H9 (cell line): Measurements from ENCODE around the gene CCL25. TPM values are rescaled to one million over a fixed set of nuclear protein-coding genes. Genes with fewer than 3 reads are reported as not detected.

Source experiments
- DNase-seq: peaks from one replicate; pipeline ENCODE4 v3.0.0-alpha.2; 2017
- H2AFZ ChIP-seq: one replicate; pipeline ENCODE4 v1.6.1; 2013; ENCODE audit warnings: mild to moderate bottlenecking, low read length, control low read depth, moderate library complexity
- H2AK5ac ChIP-seq: 2 replicates; pipeline ENCODE4 v1.6.1; 2013; ENCODE audit warnings: low read length, control low read depth, mixed read lengths; ENCODE audit not compliant: insufficient read length
- H2BK120ac ChIP-seq: one replicate; pipeline ENCODE4 v1.6.1; 2013; ENCODE audit warnings: low read depth, mild to moderate bottlenecking, low read length, control low read depth, inconsistent platforms; ENCODE audit not compliant: poor library complexity, severe bottlenecking
- H2BK12ac ChIP-seq: 2 replicates; pipeline ENCODE4 v1.6.1; 2013; ENCODE audit warnings: low read length, control low read depth, mixed read lengths, low read depth; ENCODE audit not compliant: insufficient read length
- H2BK15ac ChIP-seq: 2 replicates; pipeline ENCODE4 v1.6.1; 2013; ENCODE audit warnings: low read depth, low read length, control low read depth
- H2BK20ac ChIP-seq: one replicate; pipeline ENCODE4 v1.6.1; 2013; ENCODE audit warnings: low read depth, mild to moderate bottlenecking, low read length, control low read depth, inconsistent platforms; ENCODE audit not compliant: poor library complexity, severe bottlenecking
- H2BK5ac ChIP-seq: 2 replicates; pipeline ENCODE4 v1.6.1; 2013; ENCODE audit warnings: low read length, control low read depth, mixed read lengths; ENCODE audit not compliant: insufficient read length
- H3K14ac ChIP-seq: 2 replicates; pipeline ENCODE4 v1.6.1; 2013; ENCODE audit warnings: low read length, control low read depth; ENCODE audit not compliant: insufficient read depth
- H3K18ac ChIP-seq: 2 replicates; pipeline ENCODE4 v1.6.1; 2013; ENCODE audit warnings: low read depth, mild to moderate bottlenecking, mixed read lengths, low read length, control low read depth; ENCODE audit not compliant: insufficient read length
- H3K23ac ChIP-seq: 2 replicates; pipeline ENCODE4 v1.6.1; 2013; ENCODE audit warnings: low read length, control low read depth, mixed read lengths, low read depth; ENCODE audit not compliant: insufficient read length
- H3K23me2 ChIP-seq: 2 replicates; pipeline ENCODE4 v1.6.1; 2013; ENCODE audit warnings: low read depth, mild to moderate bottlenecking, mixed read lengths, low read length, control low read depth; ENCODE audit not compliant: insufficient read length, poor library complexity, severe bottlenecking
- H3K27ac ChIP-seq: 2 replicates; pipeline ENCODE4 v1.5.1; 2013; ENCODE audit warnings: low read length, control low read depth, mixed read lengths, low read depth; ENCODE audit not compliant: insufficient read length
- H3K27me3 ChIP-seq: 2 replicates; pipeline ENCODE4 v1.6.1; 2013; ENCODE audit warnings: low read length, control low read depth, inconsistent platforms; ENCODE audit not compliant: insufficient read depth
- H3K4ac ChIP-seq: 2 replicates; pipeline ENCODE4 v1.6.1; 2013; ENCODE audit warnings: low read depth, mild to moderate bottlenecking, control low read depth, inconsistent platforms, low read length, moderate library complexity
- H3K4me1 ChIP-seq: 2 replicates; pipeline ENCODE4 v1.6.1; 2013; ENCODE audit warnings: low read length, control low read depth, inconsistent platforms; ENCODE audit not compliant: insufficient read depth
- H3K4me2 ChIP-seq: 2 replicates; pipeline ENCODE4 v1.6.1; 2013; ENCODE audit warnings: low read length, control low read depth, mixed read lengths; ENCODE audit not compliant: insufficient read length, insufficient read depth
- H3K56ac ChIP-seq: 2 replicates; pipeline ENCODE4 v1.6.1; 2013; ENCODE audit warnings: low read depth, mild to moderate bottlenecking, mixed read lengths, low read length, control low read depth; ENCODE audit not compliant: insufficient read length
- H3K79me1 ChIP-seq: 2 replicates; pipeline ENCODE4 v1.6.1; 2013; ENCODE audit warnings: low read depth, mild to moderate bottlenecking, moderate library complexity, low read length, control low read depth, inconsistent platforms; ENCODE audit not compliant: insufficient read depth, poor library complexity, severe bottlenecking
- H3K79me2 ChIP-seq: 2 replicates; pipeline ENCODE4 v1.6.1; 2013; ENCODE audit warnings: low read length, control low read depth, inconsistent platforms; ENCODE audit not compliant: insufficient read depth
- H3K9ac ChIP-seq: 2 replicates; pipeline ENCODE4 v1.6.1; 2013; ENCODE audit warnings: low read length, control low read depth, mixed read lengths; ENCODE audit not compliant: insufficient read length; ENCODE audit errors: extremely low read depth
- H3K9me3 ChIP-seq: one replicate; pipeline ENCODE4 v1.6.1; 2013; ENCODE audit warnings: low read depth, low read length, inconsistent platforms; ENCODE audit not compliant: control insufficient read depth
- H3T11ph ChIP-seq: one replicate; pipeline ENCODE4 v1.6.1; 2013; ENCODE audit warnings: mild to moderate bottlenecking, low read length, control low read depth, inconsistent platforms
- H4K20me1 ChIP-seq: one replicate; pipeline ENCODE4 v1.6.1; 2013; ENCODE audit not compliant: control insufficient read depth, insufficient read length, insufficient read depth
- H4K5ac ChIP-seq: 2 replicates; pipeline ENCODE4 v1.6.1; 2013; ENCODE audit warnings: low read depth, mild to moderate bottlenecking, mixed read lengths, low read length, control low read depth; ENCODE audit not compliant: insufficient read length
- H4K8ac ChIP-seq: replicated peaks from 2 replicates; pipeline ENCODE4 v1.6.1; 2013; ENCODE audit warnings: low read length, control low read depth, mixed read lengths, low read depth; ENCODE audit not compliant: insufficient read length
- H4K91ac ChIP-seq: 2 replicates; pipeline ENCODE4 v1.6.1; 2013; ENCODE audit warnings: low read depth, mild to moderate bottlenecking, moderate library complexity, mixed read lengths, low read length, control low read depth; ENCODE audit not compliant: insufficient read length
- H3K27ac Mint-ChIP-seq, 3 experiments: 2 replicates in 2 of 3; 3 replicates in 1 of 3; pipeline ENCODE4 v1.8.0; 2020 to 2021; ENCODE audit warnings: mixed read lengths in 3 of 3, mild to moderate bottlenecking in 1 of 3, moderate library complexity in 1 of 3
- H3K27me3 Mint-ChIP-seq: 2 replicates; pipeline ENCODE4 v1.8.0; 2021; ENCODE audit warnings: low read depth, mild to moderate bottlenecking, moderate library complexity, mixed read lengths
- H3K36me3 Mint-ChIP-seq, 3 experiments: 2 replicates in 2 of 3; 3 replicates in 1 of 3; pipeline ENCODE4 v1.8.0; 2020 to 2021; ENCODE audit warnings: low read depth in 3 of 3, mixed read lengths in 3 of 3; ENCODE audit not compliant: insufficient read depth in 1 of 3
- H3K4me1 Mint-ChIP-seq, 2 experiments: 2 replicates each; pipeline ENCODE4 v1.8.0; 2020; ENCODE audit warnings: mixed read lengths in 2 of 2
- H3K4me3 Mint-ChIP-seq, 2 experiments: 2 replicates in 1 of 2; 3 replicates in 1 of 2; pipeline ENCODE4 v1.8.0; 2020 to 2021; ENCODE audit warnings: mild to moderate bottlenecking in 2 of 2, mixed read lengths in 2 of 2, moderate library complexity in 1 of 2
- H3K9me3 Mint-ChIP-seq, 2 experiments: 2 replicates in 1 of 2; 3 replicates in 1 of 2; pipeline ENCODE4 v1.8.0; 2020; ENCODE audit warnings: mild to moderate bottlenecking in 2 of 2, mixed read lengths in 2 of 2, moderate library complexity in 1 of 2
- WGBS: extraction: QIAGEN DNeasy Blood & Tissue Kit; methylation state at CpG from one replicate; pipeline ENCODE4 v1.1.7; 2013; ENCODE audit warnings: missing lambda C conversion rate, low lambda C conversion rate, mixed read lengths; ENCODE audit not compliant: insufficient read length; ENCODE audit errors: extremely low coverage; 5-methylcytosine and 5-hydroxymethylcytosine counted together
- total RNA-seq: library from RNA; stranded (reverse); gene quantifications from 2 replicates; pipeline ENCODE4 v1.2.1, GENCODE V29; 2021
- TF ChIP-seq, protein P1 (sequence below): fragments of 200-600 bp; sonication (generic); conservative IDR thresholded peaks from 3 replicates; pipeline ENCODE4 v1.8.0; 2021; ENCODE audit warnings: antibody characterized with exemption, mild to moderate bottlenecking

Gene CCL25
- total RNA-seq, 1 experiment from 2014 or later: not detected

DNA sequence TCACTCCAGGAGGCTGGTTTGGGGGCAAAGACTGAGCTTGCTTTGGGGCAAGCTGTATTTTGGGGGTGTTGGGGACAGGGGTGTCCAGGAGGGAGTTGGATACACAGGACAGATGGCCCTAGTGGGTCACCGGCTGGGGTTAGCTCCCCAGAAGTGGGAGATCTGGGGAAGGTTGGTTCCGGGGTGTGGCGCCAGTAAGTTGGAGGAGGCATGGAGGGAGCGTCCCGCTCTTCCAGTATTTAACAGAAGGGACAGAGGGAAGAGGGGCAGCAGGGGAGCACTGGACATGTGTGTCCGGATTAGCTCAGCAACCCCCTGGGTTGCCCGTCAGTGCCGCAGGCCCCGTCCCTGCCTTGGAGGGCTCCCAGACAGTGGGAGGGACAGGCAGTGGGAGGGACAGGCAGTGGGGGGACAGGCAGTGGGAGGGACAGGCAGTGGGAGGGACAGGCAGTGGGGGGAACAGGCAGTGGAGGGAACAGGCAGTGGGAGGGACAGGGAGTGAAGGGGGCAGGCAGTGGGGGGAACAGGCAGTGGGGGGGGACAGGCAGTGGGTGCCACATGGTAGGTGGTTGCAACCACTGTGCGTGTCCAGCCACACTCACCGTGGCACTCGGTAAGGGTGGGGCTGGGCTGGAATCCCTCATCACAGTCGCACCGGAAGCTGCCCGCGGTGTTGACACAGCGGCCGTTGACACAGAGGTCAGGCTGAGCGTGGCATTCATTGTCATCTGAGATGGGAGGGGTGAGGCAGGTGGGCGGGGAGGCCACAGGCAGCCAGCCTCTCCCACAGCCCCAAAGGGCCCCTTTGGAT is 33.2 kb downstream of the CCL25 start:
- H4K5ac ChIP-seq: no peak overlapping the region
- no peak overlapping the region for H3K27ac ChIP-seq
- H3K9ac ChIP-seq: no peak overlapping the region
- no peaks in the 10 kb centered on the region for H3K23me2 ChIP-seq
- no peak overlapping the region for H2BK120ac ChIP-seq
- H4K8ac ChIP-seq: no peak overlapping the region
- peaks cover 3 to 9% of the 10 kb centered on the region in 2 experiments for H3K4me1 Mint-ChIP-seq
- no peak overlapping the region for H3K14ac ChIP-seq
- H2BK5ac ChIP-seq: no peak overlapping the region
- peaks cover 18 to 40% (median 22%) of the 10 kb centered on the region in 3 experiments; a peak in 6 of 7 replicates for H3K36me3 Mint-ChIP-seq
- H3K4me1 ChIP-seq: no peaks in the 10 kb centered on the region
- H3K79me1 ChIP-seq: no peaks in the 10 kb centered on the region
- no peak overlapping the region for H2BK15ac ChIP-seq
- TF ChIP-seq, protein P1, sequence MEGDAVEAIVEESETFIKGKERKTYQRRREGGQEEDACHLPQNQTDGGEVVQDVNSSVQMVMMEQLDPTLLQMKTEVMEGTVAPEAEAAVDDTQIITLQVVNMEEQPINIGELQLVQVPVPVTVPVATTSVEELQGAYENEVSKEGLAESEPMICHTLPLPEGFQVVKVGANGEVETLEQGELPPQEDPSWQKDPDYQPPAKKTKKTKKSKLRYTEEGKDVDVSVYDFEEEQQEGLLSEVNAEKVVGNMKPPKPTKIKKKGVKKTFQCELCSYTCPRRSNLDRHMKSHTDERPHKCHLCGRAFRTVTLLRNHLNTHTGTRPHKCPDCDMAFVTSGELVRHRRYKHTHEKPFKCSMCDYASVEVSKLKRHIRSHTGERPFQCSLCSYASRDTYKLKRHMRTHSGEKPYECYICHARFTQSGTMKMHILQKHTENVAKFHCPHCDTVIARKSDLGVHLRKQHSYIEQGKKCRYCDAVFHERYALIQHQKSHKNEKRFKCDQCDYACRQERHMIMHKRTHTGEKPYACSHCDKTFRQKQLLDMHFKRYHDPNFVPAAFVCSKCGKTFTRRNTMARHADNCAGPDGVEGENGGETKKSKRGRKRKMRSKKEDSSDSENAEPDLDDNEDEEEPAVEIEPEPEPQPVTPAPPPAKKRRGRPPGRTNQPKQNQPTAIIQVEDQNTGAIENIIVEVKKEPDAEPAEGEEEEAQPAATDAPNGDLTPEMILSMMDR: no peak
- no peaks in the 10 kb centered on the region; the same call in 1 of the 2 replicates for H3K27me3 Mint-ChIP-seq
- H3K27me3 ChIP-seq: no peaks in the 10 kb centered on the region
- H3K9me3 ChIP-seq: no peaks in the 10 kb centered on the region
- no peak overlapping the region for H2AK5ac ChIP-seq
- no peak overlapping the region for H4K91ac ChIP-seq
- H2BK20ac ChIP-seq: no peak overlapping the region
- no peak overlapping the region for H2BK12ac ChIP-seq
- WGBS: no CpG with 5 or more reads among the region's 20 CpGs
- H3K27ac Mint-ChIP-seq: peak overlapping the region in 1 of 3 experiments; percentile 82; a peak in 2 of 7 replicates
- H3K56ac ChIP-seq: no peak overlapping the region
- peaks cover 0 to 1% of the 10 kb centered on the region in 2 experiments; a peak in 1 of 5 replicates for H3K9me3 Mint-ChIP-seq
- H3K18ac ChIP-seq: no peak overlapping the region
- H3K4ac ChIP-seq: no peak overlapping the region
- no peak overlapping the region for H3T11ph ChIP-seq
- H4K20me1 ChIP-seq: no peaks in the 10 kb centered on the region
- DNase-seq: no peak
- H2AFZ ChIP-seq: no peak overlapping the region
- no peak overlapping the region for H3K4me2 ChIP-seq
- no peak overlapping the region for H3K23ac ChIP-seq
- no peak overlapping the region for H3K4me3 Mint-ChIP-seq
- H3K79me2 ChIP-seq: no peaks in the 10 kb centered on the region
